ENCODE data around the gene B4GALNT3.
A peak's percentile ranks its signal among the peaks of the same experiment; 100 is the strongest.
"Not testable (repeated sequence)": the region's sequence is repeated elsewhere in the genome, so short reads cannot be mapped to it uniquely, and the experiment has no call there.

The B4GALNT3 gene

DNA sequence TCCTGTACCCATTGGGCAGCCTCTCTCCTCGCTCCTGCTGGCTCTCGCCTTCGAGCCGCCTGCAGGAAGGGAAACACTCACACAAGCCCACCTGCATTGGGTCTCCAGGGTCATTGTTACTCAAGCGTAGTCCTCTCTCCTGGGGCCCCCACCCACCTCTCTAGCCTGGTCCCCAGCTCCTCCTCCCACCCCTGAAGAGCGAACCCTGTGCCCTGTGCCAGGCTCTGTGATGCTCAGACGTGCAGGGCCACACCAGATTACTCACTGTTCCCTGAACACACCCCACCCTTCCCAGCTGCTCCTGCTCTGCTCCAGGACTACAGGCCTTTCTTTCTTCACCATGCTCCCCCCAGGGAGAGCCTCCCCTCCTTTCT lies 115.4 kb downstream of the B4GALNT3 start:
- DNase-seq (ENCODE audit: low read depth in 2 of 2): no peak

DNA sequence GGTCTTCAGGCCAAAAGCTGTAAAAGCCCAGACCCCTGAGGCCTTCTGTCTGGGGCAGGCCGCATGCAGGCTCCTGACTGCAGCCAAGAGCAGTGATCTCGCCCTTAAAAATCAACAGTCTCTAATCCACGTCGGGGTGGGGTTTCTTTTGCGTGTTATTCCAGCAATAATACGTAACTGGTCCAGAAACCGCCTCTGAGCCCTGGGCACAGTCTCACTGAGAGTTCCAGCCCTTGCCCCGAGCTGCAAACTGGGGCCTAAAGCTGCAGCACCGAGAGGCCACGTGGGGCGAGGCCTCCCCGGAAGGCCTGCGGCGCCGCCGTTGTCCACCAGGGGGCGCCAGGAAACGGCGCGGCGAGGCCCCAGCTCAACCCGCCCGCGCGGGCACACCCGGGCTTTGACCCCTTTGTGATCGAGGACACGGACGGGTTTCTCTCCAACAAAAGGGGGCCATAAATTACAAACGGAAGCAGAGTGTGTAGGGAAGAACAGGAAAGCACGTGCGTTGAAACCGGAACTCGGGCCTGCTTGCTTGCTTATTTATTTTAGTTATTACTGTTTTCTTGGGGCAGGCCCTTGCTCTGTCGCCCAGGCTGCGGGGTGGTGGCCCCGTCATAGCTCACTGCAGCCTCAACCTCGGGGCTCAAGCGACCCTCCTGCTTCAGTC lies 116.3 kb downstream of the B4GALNT3 start:
- peak; percentile 64 to 75 for DNase-seq (ENCODE audit: low read depth in 2 of 2)

DNA sequence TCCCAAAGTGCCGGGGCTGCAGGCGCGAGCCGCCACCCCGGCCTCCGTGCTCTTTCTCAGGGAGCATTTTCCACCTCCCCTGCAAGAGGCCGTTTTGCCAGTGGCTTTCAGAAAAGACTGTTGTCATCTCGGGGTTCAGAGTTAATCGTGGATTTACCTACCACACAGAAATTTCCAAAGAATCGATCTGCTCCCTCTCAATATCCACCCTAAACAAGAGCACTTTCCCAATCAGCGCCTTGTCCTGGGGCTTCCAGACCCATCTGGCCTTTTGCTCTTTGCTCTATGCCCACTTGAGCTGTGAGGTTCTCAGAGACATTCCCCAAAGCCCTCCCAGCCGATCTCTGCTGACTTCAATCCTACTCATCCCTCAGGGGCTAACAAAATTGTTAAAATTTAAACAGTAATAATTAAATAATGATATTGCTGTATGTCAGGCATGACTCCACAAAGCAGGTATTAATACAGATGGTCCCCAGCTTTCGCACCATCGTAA lies 116.9 kb downstream of the B4GALNT3 start:
- DNase-seq (ENCODE audit: low read depth in 2 of 2): no peak

DNA sequence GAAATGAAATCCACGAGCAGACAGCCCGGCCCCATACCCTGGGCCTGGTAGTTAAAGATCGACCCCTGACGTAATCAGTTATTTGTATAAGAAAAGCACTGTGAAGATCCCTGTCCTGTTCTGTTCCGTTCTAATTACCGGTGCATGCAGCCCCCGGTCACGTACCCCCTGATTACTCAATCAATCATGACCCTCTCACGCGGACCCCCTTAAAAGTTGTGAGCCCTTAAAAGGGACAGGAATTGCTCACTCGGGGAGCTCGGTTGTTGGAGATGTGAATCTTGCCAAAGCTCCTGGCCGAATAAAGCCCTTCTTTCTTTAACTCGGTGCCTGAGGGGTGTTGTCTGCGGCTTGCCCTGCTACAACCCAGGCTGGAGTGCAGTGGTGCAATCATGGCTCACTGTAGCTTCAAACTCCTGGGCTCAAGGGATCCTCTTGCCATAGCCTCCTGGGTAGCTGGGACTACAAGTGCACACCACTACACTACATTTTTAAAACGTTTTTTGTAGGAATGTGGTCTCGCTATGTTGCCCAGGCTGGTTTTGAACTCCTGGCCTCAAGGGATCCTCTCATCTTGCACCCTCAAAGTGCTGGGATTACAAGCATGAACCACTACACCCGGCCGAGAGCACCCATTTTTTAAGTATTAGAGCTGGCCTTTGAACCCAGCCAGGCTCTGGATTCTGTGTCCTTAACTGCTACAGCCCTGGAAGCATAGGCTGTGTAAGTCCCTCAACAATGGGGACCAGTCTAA lies 118.4 kb downstream of the B4GALNT3 start:
- DNase-seq (ENCODE audit: low read depth in 2 of 2): not testable (repeated sequence)

DNA sequence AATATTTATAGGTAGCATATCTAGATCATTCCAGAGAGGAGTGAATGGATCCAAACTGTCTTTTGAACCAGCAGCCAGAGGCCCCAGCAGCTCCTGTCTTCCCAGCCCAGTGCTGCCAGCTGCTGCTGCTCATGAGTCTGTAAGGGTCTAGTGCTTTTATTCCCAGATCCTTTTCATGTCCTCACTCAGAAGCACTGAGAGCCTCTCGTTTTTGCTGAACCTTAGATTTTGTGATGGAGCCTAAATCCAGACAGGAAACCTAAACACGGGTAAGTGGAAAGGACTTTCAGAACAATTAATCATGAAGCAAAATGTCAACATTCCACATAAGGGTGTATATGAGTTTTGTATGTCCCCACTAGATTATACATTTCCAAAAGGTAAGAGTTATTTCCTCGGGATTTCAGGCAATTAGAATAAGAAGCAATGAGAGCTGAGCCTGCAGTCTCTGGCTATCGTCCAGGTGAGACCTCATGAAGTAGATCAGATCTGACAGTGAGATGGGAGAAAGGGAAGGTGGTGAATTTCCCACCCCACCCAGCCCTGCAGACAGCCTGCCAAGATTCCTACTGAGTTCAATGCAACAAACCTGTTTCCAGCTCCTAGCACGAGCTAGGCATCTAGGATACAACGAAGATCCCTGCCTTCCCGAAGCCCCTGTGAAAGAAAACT lies 119.1 kb downstream of the B4GALNT3 start:
- no peak for DNase-seq (ENCODE audit: low read depth in 2 of 2)

DNA sequence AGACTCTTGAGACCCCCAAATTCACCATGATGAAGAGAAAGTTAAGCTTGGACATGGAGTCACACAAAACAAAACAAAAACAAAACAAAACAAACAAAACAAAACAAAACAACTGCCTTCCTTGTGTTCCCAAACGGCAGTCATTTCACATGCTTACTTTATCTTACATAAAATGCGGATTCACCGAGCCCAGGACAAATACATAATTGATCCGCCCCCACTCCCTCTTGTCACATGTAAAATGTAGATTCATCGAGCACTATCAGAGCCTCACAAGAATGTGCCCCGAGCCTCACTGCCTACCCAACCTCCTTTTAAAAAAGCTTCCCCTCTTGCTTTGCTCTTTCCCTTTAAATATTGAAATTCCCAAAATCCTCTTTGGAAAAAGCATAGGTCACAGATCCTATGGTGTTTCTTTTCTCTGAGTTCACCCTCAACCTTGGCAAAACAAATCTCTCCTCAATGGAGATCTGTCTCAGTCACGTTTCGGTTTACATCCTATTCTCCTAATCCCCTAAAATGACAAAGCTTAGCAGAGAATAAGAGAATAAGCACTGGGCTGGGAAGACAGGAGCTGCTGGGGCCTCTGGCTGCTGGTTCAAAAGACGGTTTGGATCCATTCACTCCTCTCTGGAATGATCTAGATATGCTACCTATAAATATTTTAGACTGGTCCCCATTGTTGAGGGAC lies 119.8 kb downstream of the B4GALNT3 start:
- DNase-seq (ENCODE audit: low read depth in 2 of 2): no peak

DNA sequence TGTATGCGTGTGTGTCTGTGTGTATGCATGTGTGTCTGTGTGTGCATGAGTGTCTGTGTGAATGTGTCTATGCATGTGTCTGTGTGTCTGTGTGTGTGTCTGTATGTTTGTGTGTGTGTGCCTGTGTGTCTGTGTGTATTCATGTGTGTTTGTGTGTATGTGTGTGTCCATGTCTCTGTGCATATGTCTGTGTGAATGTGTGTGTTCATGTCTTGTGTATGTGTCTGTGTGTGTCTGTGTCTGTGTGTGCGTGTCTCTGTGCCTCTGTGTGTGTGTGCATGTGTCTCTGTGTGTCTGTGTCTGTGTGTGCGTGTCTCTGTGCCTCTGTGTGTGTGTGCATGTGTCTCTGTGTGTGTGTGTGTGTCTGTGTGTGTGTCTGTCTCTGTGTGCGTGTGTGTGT lies 121.1 kb downstream of the B4GALNT3 start:
- DNase-seq (ENCODE audit: low read depth in 2 of 2): no peak

DNA sequence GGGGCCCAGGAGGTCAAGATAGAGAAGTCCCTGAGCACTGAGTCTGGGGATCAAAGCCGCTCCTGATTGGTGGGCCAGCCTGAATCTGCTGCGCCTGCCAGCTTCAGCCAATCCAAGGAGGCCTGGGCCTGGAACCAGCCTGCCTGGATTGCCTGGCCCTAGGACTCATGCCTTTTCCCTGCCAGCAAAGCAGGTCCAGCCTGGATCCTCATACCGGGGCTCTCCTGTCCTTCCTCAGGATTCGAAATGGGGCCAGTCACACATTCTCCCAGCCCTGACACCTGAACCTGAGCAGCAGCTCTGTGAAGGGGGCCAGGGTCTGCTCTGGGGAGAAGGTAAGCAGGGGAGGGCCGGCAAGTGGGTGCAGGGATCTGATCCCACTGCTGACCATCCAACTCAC lies 121.6 kb downstream of the B4GALNT3 start:
- DNase-seq (ENCODE audit: low read depth in 2 of 2): no peak

DNA sequence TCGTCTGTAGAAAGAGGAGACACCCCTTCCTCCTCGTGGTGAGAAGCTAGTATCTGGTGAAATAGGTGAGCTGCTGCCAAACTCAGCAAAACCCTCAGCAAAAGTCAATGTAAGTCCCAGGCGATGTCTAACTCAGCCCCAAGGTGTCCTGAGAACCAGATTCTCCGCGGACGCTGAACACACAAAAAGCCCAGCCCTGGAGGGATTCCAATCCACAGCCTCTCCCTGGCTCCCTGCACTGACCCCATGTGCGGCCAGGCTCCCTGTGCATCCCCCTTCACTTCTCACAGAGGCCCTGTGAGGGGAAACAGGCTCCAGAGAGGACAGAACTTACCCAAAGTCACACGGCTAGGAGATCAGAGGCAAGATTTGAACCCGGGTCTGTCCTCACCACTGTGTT lies 122.0 kb downstream of the B4GALNT3 start:
- no peak for DNase-seq (ENCODE audit: low read depth in 2 of 2)

DNA sequence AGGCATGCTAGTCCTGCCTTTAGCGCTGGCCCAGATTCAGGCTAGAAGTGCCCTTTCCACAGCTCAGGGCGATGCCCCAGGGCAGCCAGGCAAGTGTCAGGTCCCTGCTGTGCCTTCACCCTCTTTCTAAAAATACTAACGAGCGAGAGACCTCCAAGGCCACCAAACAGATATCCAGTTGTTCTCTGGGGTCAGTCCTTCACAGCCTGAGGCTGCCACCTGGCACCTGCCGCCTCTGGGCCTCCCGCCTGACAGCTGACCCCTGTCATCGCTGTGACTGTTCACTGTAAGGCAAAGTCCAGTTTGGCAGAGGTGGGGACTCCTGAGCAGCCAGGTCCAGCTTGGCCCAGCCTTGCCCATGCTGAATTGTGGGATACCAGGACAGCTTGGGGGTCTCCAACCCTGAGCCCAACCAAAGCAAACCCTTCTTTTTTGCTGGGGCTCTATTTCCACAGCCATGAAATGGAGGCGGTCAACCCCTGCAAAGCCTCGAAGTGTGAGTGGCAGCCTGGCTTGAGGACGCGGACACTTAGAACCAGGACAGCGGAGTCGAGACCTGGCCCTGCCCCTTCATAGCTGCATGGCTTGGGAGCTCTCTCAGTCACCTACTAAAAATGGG lies 123.6 kb downstream of the B4GALNT3 start:
- no peak for DNase-seq (ENCODE audit: low read depth in 2 of 2)

DNA sequence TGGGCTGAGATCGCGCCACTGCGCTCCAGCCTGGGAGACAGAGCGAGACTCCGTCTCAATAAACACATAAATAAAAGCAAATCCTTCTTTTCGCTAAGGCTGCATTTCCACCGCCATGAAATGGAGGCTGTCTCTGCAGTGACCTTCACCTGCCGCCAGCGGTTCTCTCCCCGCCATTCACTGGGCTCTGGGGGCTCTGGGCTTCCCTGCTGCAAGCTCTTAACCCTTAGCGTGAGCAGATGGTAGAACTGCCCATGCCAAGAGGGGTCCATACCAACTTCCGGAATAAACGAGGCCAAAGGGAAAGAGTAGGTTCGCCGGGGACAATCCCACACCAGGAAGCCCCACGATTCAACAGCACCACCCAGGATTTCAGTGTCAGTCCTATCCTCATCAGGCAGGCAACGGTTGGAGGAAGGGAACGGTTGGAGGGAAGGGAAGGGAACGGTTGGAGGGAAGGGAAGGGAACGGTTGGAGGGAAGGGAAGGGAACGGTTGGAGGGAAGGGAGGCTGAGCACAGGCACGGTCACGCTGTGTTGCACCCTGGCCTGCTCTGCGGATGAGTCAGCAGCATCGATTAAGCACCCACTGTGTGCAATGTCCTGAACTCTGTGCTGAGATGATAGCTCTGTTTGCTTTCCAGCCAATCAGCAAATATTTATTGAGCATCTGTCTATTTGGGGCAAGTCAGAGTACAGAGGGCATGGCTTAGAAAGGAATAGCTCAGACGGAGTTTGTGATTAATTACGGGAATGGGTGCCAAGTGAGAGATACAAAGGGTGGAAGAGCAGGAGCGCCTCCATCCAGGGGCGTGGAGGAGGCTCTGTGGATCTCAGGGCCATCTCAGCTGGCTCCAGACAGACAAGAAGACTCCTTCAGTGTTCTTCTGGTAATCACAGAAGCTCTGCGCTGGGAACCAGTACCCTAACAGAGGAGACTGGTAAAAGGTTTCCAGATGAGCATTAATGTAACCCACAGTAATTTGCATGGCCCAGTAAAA lies 125.6 kb downstream of the B4GALNT3 start:
- DNase-seq (ENCODE audit: low read depth in 2 of 2): no peak

DNA sequence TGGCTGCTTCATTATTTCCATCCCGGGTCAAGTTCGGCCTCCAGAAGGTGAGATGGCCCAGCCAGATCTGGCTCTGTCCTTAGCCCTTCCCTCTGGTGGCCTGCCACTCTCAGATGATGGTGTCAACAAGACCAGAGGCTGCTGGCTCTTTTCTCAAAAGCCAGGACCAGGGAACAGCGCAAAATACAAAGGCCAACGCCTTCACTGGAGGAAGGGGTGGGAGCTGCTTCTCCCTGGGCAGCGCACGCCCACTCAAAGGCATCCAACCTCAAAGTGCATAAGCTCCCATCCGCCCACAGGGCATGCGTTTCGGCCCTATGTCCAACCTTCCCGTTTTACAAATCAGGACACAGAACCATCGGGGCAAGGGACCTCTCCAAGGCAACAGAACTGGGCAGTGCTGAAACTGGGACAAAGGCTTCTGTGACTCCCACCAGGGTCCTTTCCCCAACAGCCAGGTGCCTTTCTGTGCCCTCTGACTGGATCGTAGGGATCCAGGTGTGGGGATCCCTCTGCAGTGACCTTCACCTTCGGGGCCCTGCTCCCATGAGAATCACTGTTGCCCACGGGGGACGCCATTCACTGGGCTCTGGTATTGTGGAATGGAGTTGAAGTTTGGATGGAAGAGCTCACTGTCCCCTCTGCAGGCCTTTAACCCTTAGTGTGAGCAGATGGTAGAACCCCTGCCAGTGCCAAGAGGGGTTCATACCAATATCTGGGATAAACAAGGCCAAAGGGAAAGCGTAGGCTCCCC lies 126.8 kb downstream of the B4GALNT3 start:
- no peak for DNase-seq (ENCODE audit: low read depth in 2 of 2)

DNA sequence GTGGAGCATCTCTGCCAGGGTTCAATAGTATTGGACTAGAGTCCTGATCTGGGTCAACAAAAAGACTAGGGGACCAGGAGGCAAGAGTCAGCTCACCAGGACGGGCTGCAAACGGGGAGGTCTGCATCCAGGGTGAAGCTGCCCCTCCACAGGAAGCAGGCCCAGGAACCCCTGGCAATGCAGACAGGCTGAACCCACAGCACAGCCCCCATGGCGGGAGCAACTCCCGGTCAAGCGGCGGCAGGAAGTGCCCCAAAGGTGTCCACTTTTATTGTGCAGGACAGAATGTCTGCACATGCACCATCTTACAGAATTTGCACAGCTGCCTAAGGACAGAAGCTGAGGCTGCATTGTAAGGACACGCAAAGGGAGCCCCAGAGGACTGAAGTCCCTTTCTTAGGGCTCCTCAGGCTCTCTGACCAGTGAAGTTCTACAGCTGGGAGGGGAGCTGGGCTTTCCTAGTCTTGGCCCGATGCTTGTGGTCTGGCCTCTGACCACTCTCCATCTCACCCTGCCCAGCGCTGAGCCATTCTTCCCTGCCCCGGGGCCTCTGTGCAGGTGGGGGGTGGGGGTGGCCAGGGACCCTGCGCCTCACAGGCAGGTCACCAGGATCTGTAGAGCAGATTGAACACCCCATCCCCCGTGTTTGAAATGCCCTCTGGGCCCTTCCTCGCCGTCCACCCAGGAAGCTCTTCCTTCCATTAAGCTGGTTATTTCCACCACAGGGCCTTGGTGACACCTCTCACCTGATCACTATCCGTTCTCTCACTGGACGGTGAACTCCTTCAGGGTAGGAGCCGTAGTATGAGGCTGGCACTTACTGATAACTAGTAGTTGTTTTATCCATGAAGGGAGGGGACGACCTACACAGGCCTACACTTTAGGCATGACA lies 127.6 kb downstream of the B4GALNT3 start:
- no peak for DNase-seq (ENCODE audit: low read depth in 2 of 2)

DNA sequence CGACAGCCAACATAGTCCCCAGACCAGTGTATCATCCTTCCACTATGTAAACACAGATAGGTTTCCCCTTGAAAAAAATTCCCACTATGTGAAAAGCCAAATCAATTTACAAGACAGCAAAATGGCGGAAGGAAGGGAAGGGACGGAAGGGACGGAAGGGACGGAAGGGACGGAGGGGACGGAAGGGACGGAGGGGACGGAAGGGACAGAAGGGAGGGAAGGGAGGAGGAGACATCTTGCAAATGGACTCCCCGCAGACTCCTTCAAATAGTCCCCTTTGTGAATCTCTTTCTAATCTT lies 128.2 kb downstream of the B4GALNT3 start:
- DNase-seq (ENCODE audit: low read depth in 2 of 2): no peak

DNA sequence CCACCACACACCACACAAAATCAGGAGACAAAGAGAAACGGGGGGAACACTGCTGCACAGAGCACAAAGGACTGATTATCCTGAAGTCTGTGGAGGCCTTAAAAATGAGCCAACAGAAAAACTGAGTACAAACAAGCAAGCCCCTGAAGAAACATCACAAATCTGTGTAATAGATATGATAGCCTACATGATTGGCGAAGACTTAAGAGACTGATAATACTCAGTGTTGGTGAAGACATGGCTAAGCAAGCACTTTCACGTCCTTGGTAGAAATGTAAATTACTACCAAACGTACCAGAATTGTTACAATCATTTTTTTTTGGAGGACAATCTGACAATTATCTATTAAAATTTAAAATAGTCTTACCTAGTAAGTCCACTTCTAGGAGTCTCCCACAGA lies 128.9 kb downstream of the B4GALNT3 start:
- no peak for DNase-seq (ENCODE audit: low read depth in 2 of 2)

DNA sequence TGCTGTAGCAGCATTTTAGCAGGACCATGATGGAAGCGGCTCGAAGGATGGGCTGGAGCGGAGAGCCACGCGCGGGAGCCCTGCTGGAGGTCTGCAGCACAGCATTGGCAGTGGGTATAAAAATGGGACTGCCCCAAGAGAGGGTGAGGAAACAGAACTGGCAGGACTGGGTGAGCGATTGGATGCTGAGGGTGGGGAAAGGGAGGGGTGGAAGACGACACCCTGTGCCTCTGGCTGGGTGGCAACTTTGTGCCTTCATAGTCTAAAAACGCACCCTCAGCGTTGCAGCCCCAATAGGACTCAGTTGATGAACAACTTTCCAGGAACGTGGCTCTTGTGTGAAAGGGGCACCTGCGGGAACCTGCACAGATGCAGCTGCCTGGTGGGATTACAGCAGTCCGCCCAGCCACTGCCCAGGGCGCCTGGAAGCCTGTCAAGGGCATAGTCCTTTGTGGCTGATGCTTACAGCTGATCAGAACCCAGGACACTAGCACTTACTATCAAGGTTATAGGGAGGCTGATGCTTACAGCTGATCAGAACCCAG lies 130.5 kb downstream of the B4GALNT3 start:
- DNase-seq (ENCODE audit: low read depth in 2 of 2): no peak

DNA sequence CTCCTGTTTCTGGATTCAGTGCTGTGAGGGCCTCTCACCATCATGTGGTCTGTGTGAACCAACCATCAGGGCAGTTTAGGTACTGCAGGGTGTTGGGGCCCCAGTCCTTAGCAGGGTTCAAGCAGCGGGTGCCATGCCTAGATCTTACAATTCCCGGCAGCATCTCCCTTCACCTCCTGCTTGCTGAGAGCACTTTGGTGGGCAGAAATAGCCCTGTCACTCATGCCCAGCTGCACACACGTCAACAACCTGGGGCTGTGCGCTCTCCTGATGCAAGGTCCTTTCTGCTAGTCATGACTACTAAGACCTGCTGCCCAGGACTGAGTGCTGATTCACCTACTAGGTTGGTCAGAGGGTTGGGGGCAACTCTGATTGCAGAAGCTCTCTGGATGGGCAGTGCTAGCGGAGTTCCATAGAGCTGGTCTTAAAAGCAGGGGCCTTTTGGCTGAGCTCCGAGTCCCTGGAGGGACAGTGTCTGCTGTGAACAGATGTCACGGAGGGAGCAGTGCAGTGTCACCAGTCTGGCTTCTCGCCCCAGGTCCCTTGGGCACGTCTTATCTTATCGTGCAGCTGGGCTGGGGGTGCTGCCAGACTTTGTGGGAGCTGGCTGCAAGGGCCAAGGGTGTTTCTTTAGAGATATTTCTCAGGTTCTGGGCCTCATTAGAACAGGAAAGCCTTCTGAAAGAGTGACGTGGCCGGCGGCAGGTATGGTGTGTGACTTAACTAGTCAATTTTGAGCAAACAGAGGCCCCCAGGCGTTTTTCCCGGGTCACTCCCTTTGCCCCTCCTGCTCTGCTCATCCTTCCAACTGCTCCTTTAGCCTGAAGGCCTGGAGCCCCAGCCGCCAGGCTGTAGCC lies 131.7 kb downstream of the B4GALNT3 start:
- DNase-seq (ENCODE audit: low read depth in 2 of 2): no peak

DNA sequence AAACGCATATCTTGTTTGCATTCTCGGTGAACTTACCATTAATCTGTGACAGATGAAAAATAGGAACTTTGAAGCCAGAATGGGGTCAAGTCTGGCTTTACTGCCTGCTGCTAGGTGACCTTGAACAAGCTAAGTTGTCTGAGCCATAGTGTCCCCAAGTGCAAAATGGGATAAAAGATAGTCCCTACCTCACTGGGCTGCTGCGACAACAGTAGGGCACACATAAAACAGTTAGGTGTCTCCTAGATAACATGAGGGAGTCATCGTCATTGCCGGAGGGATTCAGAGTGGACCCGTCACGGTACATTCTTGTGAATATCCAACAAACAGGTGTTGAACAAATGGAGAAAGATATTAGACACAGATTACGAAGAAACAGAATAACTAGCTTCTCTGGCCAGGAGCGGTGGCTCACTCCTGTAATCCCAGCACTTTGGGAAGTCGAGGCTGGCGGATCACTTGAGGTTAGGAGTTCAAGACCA lies 132.3 kb downstream of the B4GALNT3 start:
- no peak for DNase-seq (ENCODE audit: low read depth in 2 of 2)

Measured in stimulated activated CD8-positive, alpha-beta memory T cell treated with anti-CD3 and anti-CD28 coated beads, Interleukin-2, amount 100 ng/mL, for 1 hour (primary cell).